EL (cell line): ENCODE measurements around the gene RNH1.

Experiments used
- DNase-seq: peaks from one replicate; pipeline ENCODE4 v3.0.0-alpha.2; 2016

Gene RNH1

GRCh38 chr11:497565-498296 lies 9.3 kb downstream of the RNH1 start:
- DNase-seq = no peak

GRCh38 chr11:496834-497564 lies 10.0 kb downstream of the RNH1 start:
- no peak for DNase-seq

DNA sequence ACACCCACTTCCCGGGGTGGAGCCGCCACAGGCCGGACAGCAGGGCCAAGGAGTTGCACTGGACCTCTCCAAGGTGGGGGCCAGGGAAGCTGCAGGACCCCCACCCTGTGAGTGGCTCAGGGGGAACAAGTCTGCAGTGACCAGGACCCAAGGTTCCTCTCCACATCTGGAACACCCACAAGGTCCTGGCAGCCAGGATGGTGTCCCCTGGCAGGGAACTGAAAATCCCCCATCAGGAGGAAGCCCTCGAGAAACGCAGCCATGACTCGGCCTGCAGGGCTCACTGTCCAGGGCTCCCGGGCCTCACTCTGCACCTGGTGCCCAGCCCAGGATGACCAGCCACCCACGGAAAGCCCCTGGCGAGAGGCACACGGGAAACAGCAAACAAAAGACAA lies 11.5 kb downstream of the RNH1 start:
- no peak for DNase-seq

DNA sequence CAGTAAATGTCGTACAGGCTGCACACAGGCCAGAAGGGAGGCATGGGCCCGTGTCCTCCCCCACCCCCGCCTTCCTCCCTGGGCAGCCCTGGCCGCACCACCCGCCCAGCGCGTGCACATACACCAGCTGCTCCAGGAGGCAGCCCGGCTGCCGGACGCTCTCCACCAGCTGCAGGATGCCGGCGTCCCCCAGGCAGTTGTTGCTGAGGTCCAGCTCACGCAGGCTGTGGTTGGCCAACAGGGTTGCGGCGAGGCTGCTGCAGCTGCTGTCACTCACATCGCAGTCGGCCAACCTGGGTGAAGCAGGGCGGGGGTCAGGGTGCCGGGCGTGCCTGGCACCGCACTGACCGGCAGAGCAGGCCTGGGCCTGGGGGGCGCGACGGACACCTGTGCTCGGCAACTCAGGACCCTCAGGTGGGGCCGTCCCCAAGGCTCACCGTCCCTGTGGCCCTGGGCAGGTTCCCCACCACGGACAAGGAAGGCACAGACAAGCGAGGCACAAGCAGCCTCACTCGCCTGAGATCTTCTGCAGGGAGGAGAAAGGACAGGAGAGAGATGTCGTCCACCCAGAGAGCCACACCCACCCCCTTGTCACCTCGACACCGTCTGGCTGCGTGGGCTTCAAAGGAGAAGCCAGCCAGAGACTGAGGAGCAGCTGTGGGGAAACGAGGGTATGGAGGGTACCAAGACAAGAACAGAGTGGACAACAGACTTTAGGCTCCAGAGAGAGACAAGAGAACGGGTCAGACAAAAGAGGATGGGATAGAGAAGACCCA lies 12.1 kb downstream of the RNH1 start:
- no peak for DNase-seq

DNA sequence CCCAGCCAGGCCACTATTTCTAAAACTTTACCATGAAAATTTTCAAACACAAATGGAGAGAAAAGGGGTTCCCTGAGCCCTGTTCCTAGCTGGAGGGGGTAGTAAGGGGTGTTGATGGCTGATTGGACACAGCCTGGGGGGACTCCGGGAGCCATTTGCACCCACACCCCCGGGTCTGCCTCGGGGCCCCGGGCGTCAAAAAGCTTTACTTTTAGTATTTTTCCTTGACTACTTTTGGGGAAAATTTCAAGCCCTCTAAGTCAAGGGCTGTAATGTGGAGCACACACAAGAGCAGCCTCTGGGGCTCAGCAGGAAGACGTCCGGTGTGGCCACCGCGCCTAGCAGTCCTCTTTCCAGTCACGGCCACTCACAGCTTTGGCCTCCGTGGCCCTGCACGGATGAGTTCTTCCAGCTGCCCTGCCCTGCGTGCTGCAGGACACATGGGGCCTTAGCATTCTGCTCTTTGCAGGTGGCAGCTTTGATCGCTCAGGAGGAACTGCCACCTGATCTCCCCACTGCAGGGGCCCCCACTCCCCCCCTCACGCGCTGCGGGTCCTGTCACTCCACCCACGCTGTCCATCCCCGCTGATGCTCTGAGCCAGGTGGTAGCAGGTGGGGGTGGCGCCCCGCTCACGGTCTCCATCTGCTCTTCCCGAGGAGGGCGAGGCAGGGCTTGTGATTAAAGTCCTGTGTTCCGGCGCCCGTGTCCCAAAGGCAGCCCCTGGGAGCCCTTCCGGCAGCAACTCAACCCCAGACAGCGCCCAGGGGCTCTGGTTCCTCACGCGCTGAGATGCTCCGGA lies 14.4 kb downstream of the RNH1 start:
- no peak for DNase-seq

- no peak for DNase-seq
Measured at GRCh38 chr11:491358-491757, 15.7 kb downstream of the RNH1 start.

DNA sequence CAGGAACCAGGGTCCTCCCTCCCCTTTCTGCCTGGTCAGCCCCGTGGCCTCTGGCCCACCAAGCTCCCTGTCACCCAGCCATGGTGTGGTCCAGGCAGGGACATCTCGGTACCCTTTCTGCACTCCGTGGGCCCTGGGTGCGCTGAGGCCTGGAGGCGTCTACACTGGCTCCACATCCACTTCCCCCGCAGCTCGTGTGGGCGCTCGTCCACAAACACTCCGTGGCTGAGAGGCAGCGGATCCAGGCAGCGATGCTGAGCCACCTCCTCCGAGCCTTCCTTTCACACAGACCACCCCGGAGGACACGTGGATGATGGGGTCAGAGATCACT lies 16.1 kb downstream of the RNH1 start:
- no peak for DNase-seq

- DNase-seq = no peak
Measured at GRCh38 chr11:490186-490929, 16.7 kb downstream of the RNH1 start.

DNA sequence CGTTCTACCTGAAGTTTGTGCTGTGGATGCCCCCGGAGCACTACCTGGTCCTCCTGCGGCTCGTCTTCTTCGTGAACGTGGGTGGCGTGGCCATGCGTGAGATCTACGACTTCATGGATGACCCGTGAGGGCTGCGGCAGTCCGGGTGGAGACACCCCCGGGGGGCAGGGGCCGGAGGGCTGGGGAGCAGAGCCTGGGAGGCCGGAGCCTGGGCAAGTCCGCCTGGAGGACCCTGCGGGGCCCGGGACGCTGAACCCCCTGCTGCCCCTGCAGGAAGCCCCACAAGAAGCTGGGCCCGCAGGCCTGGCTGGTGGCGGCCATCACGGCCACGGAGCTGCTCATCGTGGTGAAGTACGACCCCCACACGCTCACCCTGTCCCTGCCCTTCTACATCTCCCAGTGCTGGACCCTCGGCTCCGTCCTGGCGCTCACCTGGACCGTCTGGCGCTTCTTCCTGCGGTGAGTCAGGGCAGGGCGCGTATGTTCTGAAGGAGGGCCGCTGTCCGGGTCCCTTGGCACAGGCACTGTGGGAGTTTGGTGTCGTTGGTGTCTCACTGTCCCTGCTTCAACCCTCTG lies 17.3 kb downstream of the RNH1 start:
- no peak for DNase-seq

- DNase-seq = no peak
Measured at GRCh38 chr11:488992-489391, 18.1 kb downstream of the RNH1 start.

- DNase-seq = no peak
Measured at GRCh38 chr11:488579-488978, 18.5 kb downstream of the RNH1 start.

DNA sequence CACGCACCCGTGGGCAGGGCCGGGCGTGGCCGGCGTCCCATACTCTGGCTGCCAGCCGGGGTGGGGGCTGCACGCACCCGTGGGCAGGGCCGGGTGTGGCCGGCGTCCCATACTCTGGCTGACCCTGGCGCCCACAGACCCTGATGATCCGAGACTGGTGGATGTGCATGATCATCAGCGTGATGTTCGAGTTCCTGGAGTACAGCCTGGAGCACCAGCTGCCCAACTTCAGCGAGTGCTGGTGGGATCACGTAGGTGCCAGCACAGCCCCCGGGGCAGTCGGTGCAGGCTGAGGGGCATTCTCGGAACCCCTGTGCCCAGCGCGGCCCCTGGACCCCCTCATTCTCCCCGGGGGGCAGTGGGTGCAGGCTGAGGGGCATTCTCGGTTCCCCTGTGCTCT lies 19.0 kb downstream of the RNH1 start:
- DNase-seq = no peak

GRCh38 chr11:487571-488021 lies 19.4 kb downstream of the RNH1 start:
- no peak for DNase-seq

DNA sequence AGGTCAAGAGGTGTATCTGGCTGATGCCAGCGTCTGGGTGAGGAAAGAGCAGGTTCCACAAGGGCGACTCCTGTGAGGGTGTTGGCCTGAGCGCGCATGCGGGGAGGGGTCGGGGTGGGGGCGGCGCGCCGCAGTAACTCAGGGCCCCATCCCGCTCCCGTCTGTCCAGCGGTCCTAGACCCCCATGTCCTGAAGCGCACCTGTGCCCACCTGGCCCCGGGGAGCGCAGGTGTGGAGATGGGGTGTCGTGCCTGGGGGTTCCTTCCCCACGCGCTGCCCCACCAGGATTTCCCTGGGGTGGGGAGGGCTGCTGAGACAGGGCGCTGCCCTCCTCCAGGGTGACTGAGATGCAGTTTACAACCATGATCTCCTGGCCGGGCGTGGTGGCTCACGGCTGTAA lies 20.9 kb downstream of the RNH1 start:
- DNase-seq = no peak

- no peak for DNase-seq
Measured at GRCh38 chr11:484616-485015, 22.4 kb downstream of the RNH1 start.

GRCh38 chr11:479311-479710 lies 27.7 kb downstream of the RNH1 start:
- DNase-seq = no peak

GRCh38 chr11:477052-477715 lies 29.9 kb downstream of the RNH1 start:
- DNase-seq = no peak

- no peak for DNase-seq
Measured at GRCh38 chr11:476416-476815, 30.6 kb downstream of the RNH1 start.

DNA sequence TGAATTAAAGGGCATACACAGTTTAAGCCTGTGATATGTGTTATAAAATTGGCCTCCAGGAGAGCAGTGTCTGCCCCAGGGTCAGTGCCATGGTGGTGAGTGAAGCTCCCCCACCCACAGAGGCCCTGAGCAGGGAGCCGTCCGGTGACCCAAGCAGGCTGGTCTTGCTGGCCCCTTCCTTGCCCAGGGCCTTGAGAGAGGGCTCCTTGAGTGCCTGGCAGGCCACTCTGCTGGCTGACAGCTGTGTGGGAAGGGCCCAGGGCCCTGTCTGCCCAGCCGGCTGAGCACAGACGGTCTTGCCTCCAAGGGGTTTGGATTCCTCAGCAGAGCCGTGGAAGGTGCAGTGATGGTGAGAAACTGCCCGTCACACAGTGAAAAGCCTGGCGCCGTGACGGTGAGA lies 31.1 kb downstream of the RNH1 start:
- no peak for DNase-seq

GRCh38 chr11:474914-475506 lies 32.0 kb downstream of the RNH1 start:
- DNase-seq = no peak
